ENCODE results near the gene TSNAXIP1. TPM values are rescaled to one million over a fixed set of nuclear protein-coding genes. Genes with fewer than 3 reads are reported as not detected.

Gene TSNAXIP1
- total and polyA plus RNA-seq, 3 donors from 2014 or later, result 31.3 to 93.7 (median 40.4) TPM

- H3K4me1 ChIP-seq, result peaks cover 33% of the 10 kb centered on the region
- no peak overlapping the region for H3K27ac ChIP-seq
- H3K36me3 ChIP-seq (ENCODE audit: low read depth, missing control alignments), result no peaks in the 10 kb centered on the region
- DNase-seq, result no peak
- TF ChIP-seq POLR2A (IDR thresholded peaks at IDR 0.05) (no peak), CTCF (IDR thresholded peaks at IDR 0.05) (no peak)
- intact Hi-C loops (cut with DNase I; ENCODE audit: low total_unique reads), result no loop called here
- no peak overlapping the region for H3K4me3 ChIP-seq
- WGBS, 2 donors, result 82 to 97% methylated on average over 3 of the region's 3 CpGs
- H3K9me3 ChIP-seq, result no peaks in the 10 kb centered on the region
- no peaks in the 10 kb centered on the region for H3K27me3 ChIP-seq
Observed at GRCh38 chr16:67853670-67854069, 47.0 kb downstream of the TSNAXIP1 start.

DNA sequence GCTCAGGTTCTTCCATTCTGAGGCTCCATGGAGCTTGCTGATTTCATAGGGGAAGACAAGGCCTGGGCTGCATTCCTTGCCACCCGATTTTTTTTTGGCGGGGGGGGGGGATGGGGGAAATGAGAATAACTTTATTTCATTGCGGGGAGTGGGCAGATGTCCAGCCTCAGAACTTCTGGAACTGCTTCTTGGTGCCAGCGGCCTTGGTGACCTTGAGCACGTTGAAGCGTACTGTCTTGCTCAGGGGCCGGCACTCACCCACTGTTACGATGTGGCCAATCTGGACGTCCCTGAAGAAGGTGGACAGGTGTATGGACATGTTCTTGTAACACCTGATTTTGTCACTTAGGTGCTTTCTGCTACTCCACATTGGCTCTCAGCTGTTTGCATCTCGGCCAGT is 49.1 kb downstream of the TSNAXIP1 start:
- Histone ChIP-seq H3K4me1 (peaks cover 21% of the 10 kb centered on the region), H3K36me3 (ENCODE audit: low read depth, missing control alignments) (no peaks in the 10 kb centered on the region), H3K27ac (peak overlapping the region; percentile 0 to 37), H3K4me3 (no peak overlapping the region), H3K27me3 (no peaks in the 10 kb centered on the region), H3K9me3 (no peaks in the 10 kb centered on the region)
- TF ChIP-seq CTCF (IDR thresholded peaks at IDR 0.05) (no peak), POLR2A (IDR thresholded peaks at IDR 0.05) (no peak)
- intact Hi-C loops (cut with DNase I; ENCODE audit: low total_unique reads), result no loop called here
- 35 to 72% methylated on average over 10 of the region's 10 CpGs for WGBS, 2 donors
- DNase-seq, result peak; percentile 69

DNA sequence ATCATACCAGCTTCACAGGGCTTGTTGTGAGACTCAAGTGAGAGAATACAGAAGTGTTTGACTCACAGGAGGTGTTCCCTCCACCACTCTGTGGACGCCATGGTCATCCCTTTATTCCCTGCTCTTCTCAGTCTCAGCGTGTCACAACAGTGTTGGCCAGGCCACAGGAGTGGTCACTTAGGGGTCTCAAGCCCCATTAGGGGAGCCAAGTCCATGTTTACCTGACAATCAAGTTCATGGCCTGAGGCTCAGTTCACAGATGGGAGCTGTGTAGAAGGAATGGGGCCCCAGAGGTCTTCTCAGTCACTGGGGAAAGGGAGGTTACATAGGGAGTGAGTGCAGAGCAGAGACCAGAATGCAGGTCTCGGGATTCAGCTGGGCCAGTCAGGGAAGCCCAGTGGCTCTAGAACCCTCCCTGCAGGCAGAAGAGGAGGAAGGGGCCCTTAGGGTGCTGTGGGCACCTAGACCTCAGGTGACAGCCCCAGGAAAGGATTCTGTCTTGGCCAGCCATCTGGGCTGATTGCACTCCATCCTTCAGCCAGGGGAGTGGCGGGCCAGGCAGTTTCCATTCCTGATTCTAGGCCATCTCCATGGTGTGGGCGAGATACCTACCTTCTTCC is 50.3 kb downstream of the TSNAXIP1 start:
- peaks cover 28% of the 10 kb centered on the region for H3K4me1 ChIP-seq
- H3K9me3 ChIP-seq, result no peaks in the 10 kb centered on the region
- 84 to 89% methylated on average over 5 of the region's 5 CpGs for WGBS, 2 donors
- H3K27ac ChIP-seq, result peak overlapping the region in 1 of 2 donors; percentile 37
- H3K4me3 ChIP-seq, result no peak overlapping the region
- H3K36me3 ChIP-seq (ENCODE audit: low read depth, missing control alignments), result no peaks in the 10 kb centered on the region
- DNase-seq, result no peak
- no peaks in the 10 kb centered on the region for H3K27me3 ChIP-seq
- intact Hi-C loops (cut with DNase I; ENCODE audit: low total_unique reads), result no loop called here
- TF ChIP-seq POLR2A (IDR thresholded peaks at IDR 0.05), result no peak

DNA sequence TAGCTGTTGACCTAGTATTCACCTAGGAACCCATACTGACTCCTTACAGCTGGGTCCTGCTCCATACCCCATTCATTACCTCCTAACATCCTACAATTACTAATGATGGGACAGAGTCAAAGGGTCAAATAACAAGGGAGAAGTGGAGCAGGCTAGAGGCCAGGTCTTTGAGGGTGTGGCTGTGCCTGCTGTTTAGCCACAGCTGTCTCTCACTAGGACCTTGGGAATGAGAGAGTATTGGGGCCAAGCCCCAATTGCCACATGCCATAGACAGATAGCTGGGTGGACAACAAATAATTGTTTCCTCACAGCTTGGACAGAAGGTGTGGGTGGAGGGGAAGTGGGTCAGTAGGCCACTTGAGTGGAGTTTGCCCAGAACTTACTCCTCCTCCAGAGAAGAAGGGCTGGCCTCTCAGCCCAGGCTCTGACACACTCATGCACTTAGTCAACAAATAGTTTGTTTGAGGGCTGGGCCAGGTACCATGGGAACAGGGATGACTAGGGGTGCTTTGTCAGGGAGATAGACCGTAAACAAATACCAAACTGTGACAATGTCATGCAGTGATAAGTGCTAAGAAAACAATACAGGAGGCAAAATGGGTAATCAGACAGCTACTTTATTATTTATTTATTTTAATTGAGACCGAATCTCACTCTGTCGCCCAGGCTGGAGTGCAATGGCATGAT is 51.0 kb downstream of the TSNAXIP1 start:
- Histone ChIP-seq H3K27me3 (no peaks in the 10 kb centered on the region), H3K27ac (peak overlapping the region in 1 of 2 donors; percentile 37), H3K9me3 (no peaks in the 10 kb centered on the region), H3K4me1 (peaks cover 33% of the 10 kb centered on the region), H3K4me3 (no peak overlapping the region), H3K36me3 (ENCODE audit: low read depth, missing control alignments) (no peaks in the 10 kb centered on the region)
- 57 to 58% methylated on average over 3 of the region's 3 CpGs for WGBS, 2 donors
- DNase-seq, result peak; percentile 60
- TF ChIP-seq POLR2A (IDR thresholded peaks at IDR 0.05) (no peak), CTCF (IDR thresholded peaks at IDR 0.05) (no peak)
- intact Hi-C loops (cut with DNase I; ENCODE audit: low total_unique reads), result no loop called here

GRCh38 chr16:67858500-67858899 is 51.8 kb downstream of the TSNAXIP1 start:
- Histone ChIP-seq H3K4me3 (no peak overlapping the region), H3K27ac (peak overlapping the region in 1 of 2 donors; percentile 3), H3K27me3 (no peaks in the 10 kb centered on the region), H3K4me1 (peaks cover 40% of the 10 kb centered on the region), H3K9me3 (no peaks in the 10 kb centered on the region), H3K36me3 (ENCODE audit: low read depth, missing control alignments) (no peaks in the 10 kb centered on the region)
- TF ChIP-seq POLR2A (IDR thresholded peaks at IDR 0.05), result no peak
- TF ChIP-seq CTCF (IDR thresholded peaks at IDR 0.05), result no peak
- WGBS, 2 donors, result 72 to 74% methylated on average over 4 of the region's 4 CpGs
- no peak for DNase-seq
- intact Hi-C loops (cut with DNase I; ENCODE audit: low total_unique reads), result no loop called here
